Small intestine (tissue), 7 donors: ENCODE measurements around the gene CITED2. TPM values are rescaled to one million over a fixed set of nuclear protein-coding genes. Genes with fewer than 3 reads are reported as not detected.

ENCODE experiments used
- DNase-seq, 2 donors: peaks; one replicate each; pipeline versions ENCODE4 v3.0.0 to v3.0.0-alpha.2; 2013
- FAIRE-seq: peaks from 2 replicates; lab custom pipeline; 2012; peaks lifted over from hg19 to GRCh38; lab: Jason Lieb, UNC
- H3K27ac ChIP-seq, 3 donors: one replicate each; pipeline ENCODE4 v1.5.1; 2013; ENCODE audit warnings: low read length in 2 of 3, mild to moderate bottlenecking in 2 of 3, control low read depth in 1 of 3, inconsistent platforms in 1 of 3, low read depth in 1 of 3, moderate library complexity in 1 of 3
- H3K27me3 ChIP-seq, 3 donors: one replicate each; pipeline ENCODE4 v1.6.1; 2013; ENCODE audit warnings: low read length in 3 of 3, inconsistent platforms in 1 of 3; ENCODE audit not compliant: control insufficient read depth in 3 of 3, insufficient read depth in 3 of 3
- H3K36me3 ChIP-seq, 3 donors: one replicate each; pipeline ENCODE4 v1.6.1; 2013; ENCODE audit warnings: low read length in 3 of 3, inconsistent platforms in 1 of 3, low read depth in 1 of 3, mild to moderate bottlenecking in 1 of 3, moderate library complexity in 1 of 3; ENCODE audit not compliant: control insufficient read depth in 3 of 3, insufficient read depth in 2 of 3
- H3K4me1 ChIP-seq, 3 donors: one replicate each; pipeline ENCODE4 v1.6.1; 2013; ENCODE audit warnings: low read length in 2 of 3, inconsistent platforms in 1 of 3, low read depth in 1 of 3, mild to moderate bottlenecking in 1 of 3, moderate library complexity in 1 of 3; ENCODE audit not compliant: control insufficient read depth in 3 of 3, insufficient read depth in 2 of 3
- H3K4me3 ChIP-seq, 3 donors: one replicate each; pipeline ENCODE4 v1.5.1; 2013; ENCODE audit warnings: low read length in 3 of 3, control low read depth in 1 of 3, inconsistent platforms in 1 of 3, low read depth in 1 of 3, mild to moderate bottlenecking in 1 of 3, moderate library complexity in 1 of 3
- H3K9me3 ChIP-seq, 2 donors: one replicate each; pipeline ENCODE4 v1.6.1; 2013; ENCODE audit warnings: low read depth in 1 of 2, low read length in 1 of 2; ENCODE audit not compliant: control insufficient read depth in 2 of 2, insufficient read depth in 1 of 2
- WGBS, 3 donors: extraction: QIAGEN DNeasy Blood & Tissue Kit; methylation state at CpG; one replicate each; pipeline ENCODE4 v1.1.7; 2013; 5-methylcytosine and 5-hydroxymethylcytosine counted together
- polyA plus RNA-seq, 4 donors: library from polyadenylated mRNA; stranded (reverse) in 3 of 4; unstranded in 1 of 4; fragments of 200-250 nt in 3 of 4; fragments of 120-200 nt in 1 of 4; gene quantifications; one replicate each; pipeline versions ENCODE4 v1.2.1 to v1.2.3, GENCODE V29; 2013
- donor health status: healthy with polysubstance abuse.
- donor health status: control.
- donor health status: control.
- donor health status: Bipolar disorder and iron deficiency.
- donor health status: healthy.

The CITED2 gene
- polyA plus RNA-seq, 4 donors = 21.1 to 105 (median 31.5) TPM

GRCh38 chr6:139394027-139394649, 19.7 kb upstream of the CITED2 start:
- Histone ChIP-seq H3K36me3 (no peaks in the 10 kb centered on the region), H3K27ac (no peak overlapping the region), H3K27me3 (no peaks in the 10 kb centered on the region), H3K4me3 (no peak overlapping the region), H3K4me1 (peaks cover 0 to 9% (median 2%) of the 10 kb centered on the region in 3 donors), H3K9me3 (no peaks in the 10 kb centered on the region)
- DNase-seq (peak in 1 of 2 donors; percentile 43), FAIRE-seq (no peak)
- WGBS, 3 donors = 38 to 57% (median 44%) methylated on average over 1 of the region's 1 CpG

- Histone ChIP-seq H3K4me3 (no peak overlapping the region), H3K4me1 (peaks cover 0 to 14% (median 2%) of the 10 kb centered on the region in 3 donors), H3K9me3 (no peaks in the 10 kb centered on the region), H3K36me3 (no peaks in the 10 kb centered on the region), H3K27me3 (no peaks in the 10 kb centered on the region), H3K27ac (no peak overlapping the region)
- WGBS, 3 donors = 4 to 58% (median 29%) methylated on average over 1 of the region's 1 CpG
- FAIRE-seq (no peak), DNase-seq (peak in 1 of 2 donors; percentile 5)
Observed at GRCh38 chr6:139392794-139393193, 18.3 kb upstream of the CITED2 start.

GRCh38 chr6:139391709-139392108, 17.3 kb upstream of the CITED2 start:
- H3K9me3 ChIP-seq = no peaks in the 10 kb centered on the region
- no peak overlapping the region for H3K27ac ChIP-seq
- FAIRE-seq (no peak), DNase-seq (no peak)
- H3K4me1 ChIP-seq = peaks cover 0 to 14% (median 2%) of the 10 kb centered on the region in 3 donors
- H3K36me3 ChIP-seq = no peaks in the 10 kb centered on the region
- WGBS, 3 donors = 89 to 96% (median 94%) methylated on average over 3 of the region's 3 CpGs
- no peak overlapping the region for H3K4me3 ChIP-seq
- no peaks in the 10 kb centered on the region for H3K27me3 ChIP-seq

- DNase-seq (no peak), FAIRE-seq (no peak)
- Histone ChIP-seq H3K36me3 (no peaks in the 10 kb centered on the region), H3K4me1 (peaks cover 0 to 14% (median 2%) of the 10 kb centered on the region in 3 donors), H3K27me3 (no peaks in the 10 kb centered on the region), H3K27ac (no peak overlapping the region), H3K4me3 (no peak overlapping the region), H3K9me3 (no peaks in the 10 kb centered on the region)
- 90 to 96% (median 92%) methylated on average over 2 of the region's 2 CpGs for WGBS, 3 donors
Observed at GRCh38 chr6:139390447-139390846, 16.0 kb upstream of the CITED2 start.

- Histone ChIP-seq H3K4me3 (no peak overlapping the region), H3K36me3 (no peaks in the 10 kb centered on the region), H3K27ac (no peak overlapping the region), H3K4me1 (peaks cover 0 to 13% (median 2%) of the 10 kb centered on the region in 3 donors), H3K9me3 (no peaks in the 10 kb centered on the region), H3K27me3 (no peaks in the 10 kb centered on the region)
- DNase-seq (peak in 1 of 2 donors; percentile 71), FAIRE-seq (no peak)
- 7 to 50% (median 42%) methylated on average over 2 of the region's 2 CpGs for WGBS, 3 donors
Observed at GRCh38 chr6:139388384-139388783, 13.9 kb upstream of the CITED2 start.

- no peak for DNase-seq
- FAIRE-seq = no peak
- Histone ChIP-seq H3K9me3 (no peaks in the 10 kb centered on the region), H3K27me3 (no peaks in the 10 kb centered on the region), H3K4me1 (peaks cover 0 to 5% (median 0%) of the 10 kb centered on the region in 3 donors), H3K36me3 (no peaks in the 10 kb centered on the region), H3K27ac (no peak overlapping the region), H3K4me3 (no peak overlapping the region)
- WGBS, 3 donors = 45 to 64% (median 61%) methylated on average over 3 of the region's 3 CpGs
Observed at GRCh38 chr6:139386404-139386803, 12.0 kb upstream of the CITED2 start.

- FAIRE-seq (no peak), DNase-seq (no peak)
- Histone ChIP-seq H3K9me3 (no peaks in the 10 kb centered on the region), H3K27me3 (no peaks in the 10 kb centered on the region), H3K4me1 (peaks cover 0 to 7% (median 3%) of the 10 kb centered on the region in 3 donors), H3K36me3 (no peaks in the 10 kb centered on the region), H3K4me3 (no peak overlapping the region), H3K27ac (no peak overlapping the region)
- WGBS, 3 donors = 67 to 88% (median 87%) methylated on average over 6 of the region's 6 CpGs
Observed at GRCh38 chr6:139381216-139381865, 6.9 kb upstream of the CITED2 start.

GRCh38 chr6:139380611-139381010, 6.2 kb upstream of the CITED2 start:
- Histone ChIP-seq H3K9me3 (no peaks in the 10 kb centered on the region), H3K36me3 (no peaks in the 10 kb centered on the region), H3K4me3 (no peak overlapping the region), H3K27me3 (no peaks in the 10 kb centered on the region), H3K4me1 (peaks cover 0 to 7% (median 3%) of the 10 kb centered on the region in 3 donors), H3K27ac (no peak overlapping the region)
- DNase-seq = no peak
- 81 to 89% (median 89%) methylated on average over 2 of the region's 2 CpGs for WGBS, 3 donors
- no peak for FAIRE-seq
